Endodermal cell (in vitro differentiated cells): ENCODE measurements around the gene AIG1. TPM values are rescaled to one million over a fixed set of nuclear protein-coding genes. Genes with fewer than 3 reads are reported as not detected.
A peak's percentile ranks its signal among the peaks of the same experiment; 100 is the strongest.

Experiments
- DNase-seq: peaks from one replicate; pipeline ENCODE4 v3.0.0-alpha.2; 2017
- H3K27ac ChIP-seq: 2 replicates; pipeline ENCODE4 v1.5.1; 2013; ENCODE audit warnings: mild to moderate bottlenecking, low read depth, low read length, moderate library complexity
- H3K27me3 ChIP-seq: 2 replicates; pipeline ENCODE4 v1.6.1; 2013; ENCODE audit warnings: mild to moderate bottlenecking, low read length, moderate library complexity; ENCODE audit not compliant: insufficient read depth, control insufficient read depth, poor library complexity, severe bottlenecking
- H3K36me3 ChIP-seq: 2 replicates; pipeline ENCODE4 v1.7.0; 2013; ENCODE audit warnings: mild to moderate bottlenecking, low read length, moderate library complexity; ENCODE audit not compliant: control insufficient read depth, insufficient read depth
- H3K4me1 ChIP-seq: one replicate; pipeline ENCODE4 v1.7.0; 2013; ENCODE audit warnings: low read length; ENCODE audit not compliant: control insufficient read depth, insufficient read depth
- H3K4me3 ChIP-seq: 2 replicates; pipeline ENCODE4 v1.5.1; 2013; ENCODE audit warnings: mild to moderate bottlenecking, low read length, moderate library complexity
- H3K9ac ChIP-seq: 2 replicates; pipeline ENCODE4 v1.6.1; 2013; ENCODE audit warnings: mild to moderate bottlenecking, low read length, moderate library complexity; ENCODE audit not compliant: poor library complexity, severe bottlenecking; ENCODE audit errors: extremely low read depth
- H3K9me3 ChIP-seq: 2 replicates; pipeline ENCODE4 v1.6.1; 2013; ENCODE audit warnings: mild to moderate bottlenecking, low read length, moderate library complexity; ENCODE audit not compliant: control insufficient read depth
- H3K27ac Mint-ChIP-seq: 2 replicates; pipeline ENCODE4 v1.8.0; 2020; ENCODE audit warnings: mixed read lengths
- H3K27me3 Mint-ChIP-seq: 2 replicates; pipeline ENCODE4 v1.8.0; 2021; ENCODE audit warnings: mild to moderate bottlenecking, mixed read lengths; ENCODE audit not compliant: insufficient read depth
- H3K36me3 Mint-ChIP-seq: 2 replicates; pipeline ENCODE4 v1.8.0; 2020; ENCODE audit warnings: low read depth, mixed read lengths
- H3K4me1 Mint-ChIP-seq: 2 replicates; pipeline ENCODE4 v1.8.0; 2020; ENCODE audit warnings: mixed read lengths
- H3K4me3 Mint-ChIP-seq: 2 replicates; pipeline ENCODE4 v1.8.0; 2020; ENCODE audit warnings: mild to moderate bottlenecking, moderate library complexity, mixed read lengths
- H3K9me3 Mint-ChIP-seq: 2 replicates; pipeline ENCODE4 v1.8.0; 2020; ENCODE audit warnings: mild to moderate bottlenecking, mixed read lengths
- WGBS, 2 experiments: methylation state at CpG; one replicate each; pipeline versions ENCODE4 v1.1.5 to v1.1.7; 2013; ENCODE audit warnings: missing lambda C conversion rate in 2 of 2, mixed read lengths in 1 of 2; ENCODE audit not compliant: insufficient coverage in 1 of 2, insufficient read length in 1 of 2; 5-methylcytosine and 5-hydroxymethylcytosine counted together
- total RNA-seq, 2 donors: library from RNA; stranded (reverse); fragmentation: NEBNext Ultra II Directional in 1 of 2; extraction: Animal tissue kit (Norgen Biotek cat#: 25700) in 1 of 2; gene quantifications; 2 replicates in 1 of 2; 3 replicates in 1 of 2; pipeline ENCODE4 v1.2.1, GENCODE V29; 2021
- TF ChIP-seq, protein P1 (sequence below): fragments of 200-600 bp; sonication (generic); conservative IDR thresholded peaks from 2 replicates; pipeline ENCODE4 v1.5.0; 2021; ENCODE audit warnings: antibody characterized with exemption, mild to moderate bottlenecking

Gene AIG1
- total RNA-seq, 2 donors from 2014 or later: 23.0 to 25.2 TPM

DNA sequence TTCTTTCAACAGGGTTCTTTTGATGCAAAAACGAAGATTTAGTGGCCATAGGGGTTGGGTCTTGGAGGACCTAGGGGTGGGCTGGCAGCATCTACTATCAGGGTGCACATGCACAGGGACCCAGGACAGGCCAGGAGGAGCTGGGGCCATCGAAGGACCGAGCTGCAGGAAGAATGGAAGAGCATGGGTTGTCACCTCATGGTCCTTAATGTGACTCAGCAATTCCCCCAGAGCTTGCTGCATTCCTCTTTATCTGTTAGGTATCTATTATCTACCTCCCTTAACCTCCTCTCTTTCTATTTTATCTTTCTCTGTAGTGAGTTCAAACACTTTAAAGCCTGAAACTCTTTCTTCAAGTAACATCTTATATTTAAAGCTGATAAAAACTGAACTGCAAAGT lies 167.0 kb downstream of the AIG1 start:
- Mint-ChIP-seq H3K9me3 (no peaks in the 10 kb centered on the region), H3K4me1 (peaks cover 6% of the 10 kb centered on the region), H3K27me3 (no peaks in the 10 kb centered on the region), H3K36me3 (peaks cover 2% of the 10 kb centered on the region), H3K4me3 (no peak overlapping the region), H3K27ac (peak overlapping the region; percentile 7)
- Histone ChIP-seq H3K9ac (no peak overlapping the region), H3K36me3 (no peaks in the 10 kb centered on the region), H3K4me1 (no peaks in the 10 kb centered on the region), H3K4me3 (no peak overlapping the region), H3K27me3 (peaks cover 9% of the 10 kb centered on the region), H3K9me3 (no peaks in the 10 kb centered on the region), H3K27ac (no peak overlapping the region)
- DNase-seq: no peak
- TF ChIP-seq, protein P1, sequence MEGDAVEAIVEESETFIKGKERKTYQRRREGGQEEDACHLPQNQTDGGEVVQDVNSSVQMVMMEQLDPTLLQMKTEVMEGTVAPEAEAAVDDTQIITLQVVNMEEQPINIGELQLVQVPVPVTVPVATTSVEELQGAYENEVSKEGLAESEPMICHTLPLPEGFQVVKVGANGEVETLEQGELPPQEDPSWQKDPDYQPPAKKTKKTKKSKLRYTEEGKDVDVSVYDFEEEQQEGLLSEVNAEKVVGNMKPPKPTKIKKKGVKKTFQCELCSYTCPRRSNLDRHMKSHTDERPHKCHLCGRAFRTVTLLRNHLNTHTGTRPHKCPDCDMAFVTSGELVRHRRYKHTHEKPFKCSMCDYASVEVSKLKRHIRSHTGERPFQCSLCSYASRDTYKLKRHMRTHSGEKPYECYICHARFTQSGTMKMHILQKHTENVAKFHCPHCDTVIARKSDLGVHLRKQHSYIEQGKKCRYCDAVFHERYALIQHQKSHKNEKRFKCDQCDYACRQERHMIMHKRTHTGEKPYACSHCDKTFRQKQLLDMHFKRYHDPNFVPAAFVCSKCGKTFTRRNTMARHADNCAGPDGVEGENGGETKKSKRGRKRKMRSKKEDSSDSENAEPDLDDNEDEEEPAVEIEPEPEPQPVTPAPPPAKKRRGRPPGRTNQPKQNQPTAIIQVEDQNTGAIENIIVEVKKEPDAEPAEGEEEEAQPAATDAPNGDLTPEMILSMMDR: no peak
- 83 to 86% methylated on average over 1 to 3 of the region's 3 CpGs for WGBS, 2 experiments

DNA sequence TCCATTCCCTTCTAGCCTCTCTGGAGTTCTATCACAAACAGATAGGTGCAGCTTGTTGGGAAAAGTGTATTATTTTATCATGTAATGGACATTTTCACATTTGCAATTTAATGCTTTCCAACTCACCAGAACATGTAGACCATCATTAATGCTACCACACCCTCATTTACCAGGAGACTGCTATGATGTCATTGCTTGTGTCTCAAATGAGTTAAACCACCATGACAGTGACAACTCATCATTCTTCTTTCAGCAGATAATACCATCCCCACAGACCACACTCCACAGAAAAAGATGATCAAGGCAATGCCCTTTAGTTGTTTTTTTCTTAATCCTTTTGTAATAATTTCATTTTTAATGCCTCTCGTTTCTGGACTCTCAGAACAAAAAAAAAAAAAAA lies 168.7 kb downstream of the AIG1 start:
- peaks cover 3% of the 10 kb centered on the region for H3K4me1 Mint-ChIP-seq
- WGBS, 2 experiments: 91% methylated on average over 1 of the region's 1 CpG; no CpG with 5 or more reads in 1 of the 2 experiments
- no peak overlapping the region for H3K27ac Mint-ChIP-seq
- no peak overlapping the region for H3K9ac ChIP-seq
- no peak overlapping the region for H3K4me3 ChIP-seq
- no peak for DNase-seq
- no peaks in the 10 kb centered on the region for H3K9me3 Mint-ChIP-seq
- TF ChIP-seq, protein P1: no peak
- no peaks in the 10 kb centered on the region for H3K4me1 ChIP-seq
- no peaks in the 10 kb centered on the region for H3K36me3 ChIP-seq
- peaks cover 2% of the 10 kb centered on the region for H3K36me3 Mint-ChIP-seq
- H3K9me3 ChIP-seq: no peaks in the 10 kb centered on the region
- H3K27ac ChIP-seq: no peak overlapping the region
- no peaks in the 10 kb centered on the region for H3K27me3 Mint-ChIP-seq
- no peak overlapping the region for H3K4me3 Mint-ChIP-seq
- peaks cover 9% of the 10 kb centered on the region for H3K27me3 ChIP-seq

DNA sequence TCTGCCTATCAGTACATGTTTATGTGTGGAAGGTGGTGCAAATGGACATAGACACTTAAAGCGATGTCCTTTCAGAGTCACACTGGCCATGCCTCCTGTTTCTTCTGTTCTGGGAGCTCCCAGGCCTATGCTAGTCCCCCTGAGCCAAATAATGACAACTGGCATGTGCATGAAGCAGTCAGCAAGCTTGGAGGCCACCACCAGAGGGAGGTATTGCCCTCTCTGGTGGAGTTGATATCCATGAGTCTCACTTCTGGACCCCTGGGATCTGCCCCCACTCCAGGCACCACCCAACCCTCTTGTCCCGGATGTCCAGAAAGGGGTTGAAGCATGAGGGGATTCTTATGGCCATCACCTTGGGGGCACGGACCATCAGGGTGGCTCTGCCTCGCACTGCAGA lies 172.2 kb downstream of the AIG1 start:
- Mint-ChIP-seq H3K27ac (no peak overlapping the region), H3K27me3 (no peaks in the 10 kb centered on the region), H3K9me3 (no peaks in the 10 kb centered on the region), H3K36me3 (no peaks in the 10 kb centered on the region), H3K4me1 (no peaks in the 10 kb centered on the region), H3K4me3 (no peak overlapping the region)
- no peaks in the 10 kb centered on the region for H3K36me3 ChIP-seq
- no peak overlapping the region for H3K4me3 ChIP-seq
- H3K9ac ChIP-seq: no peak overlapping the region
- TF ChIP-seq, protein P1: peak; percentile 85
- H3K9me3 ChIP-seq: no peaks in the 10 kb centered on the region
- DNase-seq: peak; percentile 83
- H3K27ac ChIP-seq: no peak overlapping the region
- H3K27me3 ChIP-seq: peaks cover 9% of the 10 kb centered on the region
- 83 to 94% methylated on average over 1 to 4 of the region's 4 CpGs for WGBS, 2 experiments
- H3K4me1 ChIP-seq: no peaks in the 10 kb centered on the region
